OCI-LY3 (cell line): ENCODE data around the gene FAM236B.
"Not testable (repeated sequence)": the region's sequence is repeated elsewhere in the genome, so short reads cannot be mapped to it uniquely, and the experiment has no call there.

ENCODE experiments used
- CTCF ChIP-seq: fragments of 200-600, 300-600 bp; sonication (generic); IDR thresholded peaks from 2 replicates; pipeline ENCODE4 v1.5.1; 2014; ENCODE audit warnings: antibody characterized with exemption, low read length, low read depth
- EZH2phosphoT487 ChIP-seq: fragments of 200-600 bp; shearing (Covaris generic); IDR thresholded peaks from 2 replicates; pipeline ENCODE4 v1.6.1; 2018; ENCODE audit warnings: antibody characterized with exemption, mixed run types, low read depth

GRCh38 chrX:72830701-72831100 is 48.2 kb upstream of the FAM236B start:
- not testable (repeated sequence) for TF ChIP-seq CTCF, EZH2phosphoT487
